Activated CD8-positive, alpha-beta memory T cell treated with anti-CD3 and anti-CD28 coated beads for 24 hours (primary cell): ENCODE measurements around the gene ZNF468.
"Not testable (repeated sequence)": the region's sequence is repeated elsewhere in the genome, so short reads cannot be mapped to it uniquely, and the experiment has no call there.

Experiments
- DNase-seq: peaks from one replicate; pipeline ENCODE4 v3.0.0-alpha.2; 2020

The ZNF468 gene

DNA sequence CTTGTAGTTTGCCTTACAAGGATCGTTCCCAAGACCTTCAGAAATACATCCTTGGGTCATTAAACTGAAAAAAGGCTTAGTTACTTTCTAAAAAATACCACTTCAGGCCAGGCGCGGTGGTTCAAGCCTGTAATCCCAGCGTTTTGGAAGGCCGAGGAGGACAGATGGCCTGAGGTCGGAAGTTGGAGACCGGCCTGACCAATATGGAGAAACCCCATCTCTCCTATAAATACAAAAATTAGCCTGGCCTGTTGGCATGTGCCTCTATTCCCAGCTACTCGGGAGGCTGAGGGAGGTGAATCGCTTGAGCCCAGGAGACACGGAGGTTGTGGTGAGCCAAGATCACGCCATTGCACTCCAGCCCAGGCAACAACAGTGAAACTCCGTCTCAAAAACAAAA is 33.7 kb downstream of the ZNF468 start:
- no peak for DNase-seq

DNA sequence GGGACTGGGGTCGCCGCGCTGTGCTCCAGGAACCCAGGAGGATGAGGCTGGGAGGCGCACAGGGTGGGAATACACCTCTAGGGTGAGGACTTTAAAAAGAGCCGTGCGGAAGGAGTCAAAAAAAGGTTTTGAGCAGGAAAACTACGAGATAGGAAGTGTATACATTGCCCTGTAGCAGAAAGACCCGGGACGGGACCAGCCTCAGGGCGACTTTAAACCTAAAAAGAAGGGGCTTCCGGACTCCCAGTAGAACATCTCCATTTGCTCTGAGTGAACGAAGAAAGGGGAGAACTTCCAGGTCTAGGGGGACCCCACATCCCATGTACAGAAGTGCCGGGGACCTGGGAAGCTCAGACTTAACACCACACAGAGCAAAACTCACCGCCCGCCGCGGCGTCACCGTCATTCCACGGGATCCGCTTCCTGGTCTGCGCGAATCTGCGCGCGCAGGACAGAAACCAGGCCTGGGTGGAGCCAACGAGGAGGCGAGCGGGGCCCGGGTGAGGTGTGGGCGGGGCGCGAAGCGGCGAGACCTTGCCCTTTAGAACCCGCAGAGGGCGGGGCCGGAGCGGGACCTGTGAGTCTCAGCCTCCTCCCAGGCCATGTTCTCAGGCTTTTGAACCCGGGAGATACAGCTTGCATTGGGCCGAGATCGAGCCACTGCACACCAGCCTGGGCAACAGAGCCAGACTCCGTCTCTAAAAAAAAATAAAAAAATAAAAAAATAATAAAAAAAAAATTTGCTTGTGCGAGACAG is 36.0 kb downstream of the ZNF468 start, which contains the start of gene ZNF28:
Gene ZNF28, minus strand, starts transcription at position 430 of the 757 bp plus-strand sequence. CDS start 3,675 bp downstream, outside the sequence.
- peak; percentile 79 for DNase-seq

DNA sequence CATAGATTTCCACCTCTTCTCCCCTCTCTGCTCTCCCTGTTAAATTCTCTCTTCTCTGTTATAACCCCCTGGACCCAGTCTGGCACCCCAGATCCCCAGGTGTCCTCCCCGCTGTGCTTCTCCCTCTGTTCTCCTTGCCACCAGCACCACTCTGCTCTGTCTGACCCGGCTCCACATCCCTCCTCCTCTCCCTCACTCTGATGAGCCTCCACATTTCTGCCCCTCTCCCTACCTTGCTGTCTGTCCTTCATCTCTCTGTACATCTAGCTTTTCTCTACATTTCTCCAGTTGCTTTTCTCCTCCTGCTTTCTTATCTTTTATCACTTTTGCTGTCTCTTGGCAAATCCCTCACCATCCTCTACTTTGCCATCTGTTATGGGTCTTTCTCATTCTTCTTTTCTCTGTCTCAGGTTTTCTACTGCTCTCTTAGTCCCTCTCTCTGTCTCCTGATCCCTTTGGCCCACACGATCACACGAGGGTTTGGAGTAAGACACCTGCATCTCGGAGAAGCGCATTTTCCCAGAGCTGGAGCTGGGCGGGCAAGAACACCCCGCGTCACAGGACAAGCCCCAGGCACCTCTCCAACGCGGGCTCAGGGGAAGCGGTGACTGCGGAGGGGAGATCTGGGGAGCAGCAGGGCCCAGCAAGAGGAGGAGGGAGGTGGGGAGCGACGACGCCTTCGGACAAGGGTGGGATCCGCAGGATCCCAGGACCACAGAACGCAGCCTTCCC is 36.8 kb downstream of the ZNF468 start:
- DNase-seq = peak; percentile 63

DNA sequence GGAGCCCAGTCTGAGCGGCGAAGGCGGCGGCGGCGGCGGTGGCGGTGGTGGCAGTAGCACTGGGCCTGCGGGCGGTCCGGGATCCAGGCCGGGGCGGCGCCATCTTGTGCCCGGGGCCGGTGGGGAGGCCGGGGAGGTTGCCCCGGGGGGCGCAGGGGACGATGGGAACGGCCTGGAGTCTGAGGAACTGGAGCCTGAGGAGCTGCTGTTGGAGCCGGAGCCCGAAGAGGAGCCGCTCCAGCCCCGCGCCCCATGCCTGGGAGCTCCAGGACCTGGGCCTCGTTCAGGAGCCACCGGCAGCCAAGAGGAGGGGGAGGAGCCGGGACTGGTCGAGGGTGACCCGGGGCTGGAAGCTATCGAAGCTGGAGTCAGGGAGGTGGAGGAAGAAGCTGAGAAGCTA is 47.6 kb downstream of the ZNF468 start:
- no peak for DNase-seq

DNA sequence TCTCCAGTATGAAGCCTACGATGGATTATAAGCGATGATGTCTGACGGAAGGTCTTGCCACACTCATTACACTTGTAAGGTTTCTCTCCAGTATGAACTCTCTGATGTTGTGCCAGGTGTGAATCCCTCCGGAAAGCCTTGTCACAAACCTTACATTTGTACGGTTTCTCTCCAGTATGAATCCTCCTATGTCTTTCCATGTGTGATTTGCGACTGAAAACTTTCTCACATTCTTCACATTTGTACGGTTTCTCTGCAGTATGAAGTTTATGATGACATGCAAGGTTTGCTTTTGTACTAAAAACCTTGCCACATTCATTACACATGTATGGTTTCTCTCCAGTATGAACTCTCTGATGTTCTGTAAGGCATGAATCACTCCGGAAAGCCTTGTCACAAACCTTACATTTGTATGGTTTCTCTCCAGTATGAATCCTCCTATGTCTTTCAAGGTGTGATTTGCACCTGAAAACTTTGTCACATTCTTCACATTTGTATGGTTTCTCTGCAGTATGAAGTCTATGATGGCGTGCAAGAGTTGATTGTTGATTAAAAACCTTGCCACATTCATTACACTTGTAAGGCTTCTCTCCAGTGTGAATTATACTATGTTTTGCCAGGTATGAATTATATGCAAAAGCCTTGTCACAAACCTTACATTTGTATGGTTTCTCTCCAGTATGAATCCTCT is 57.3 kb downstream of the ZNF468 start:
- DNase-seq = not testable (repeated sequence)

DNA sequence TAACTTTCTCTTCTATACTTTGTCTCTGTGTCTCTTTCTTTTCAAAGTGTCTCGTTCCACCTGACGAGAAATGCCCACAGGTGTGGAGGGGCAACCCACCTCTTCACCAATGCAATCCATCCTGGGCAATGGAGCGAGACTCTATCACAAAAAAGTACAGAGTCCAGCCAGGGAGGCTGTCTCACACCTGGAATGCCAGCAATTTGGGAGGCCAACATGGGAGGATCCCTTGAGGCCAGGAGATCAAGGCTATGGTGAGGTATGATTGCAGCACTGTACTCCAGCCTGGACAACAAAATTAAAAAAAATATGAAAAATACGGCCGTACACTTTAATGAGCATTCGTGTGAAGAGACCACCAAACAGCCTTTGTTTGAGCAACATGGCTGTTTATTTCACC is 68.0 kb downstream of the ZNF468 start:
- DNase-seq = peak; percentile 3
